Ishikawa (cell line): ENCODE measurements around the gene DDX4.

Experiments used
- CEBPB ChIP-seq: IDR thresholded peaks from 2 replicates; pipeline ENCODE4 v1.6.1; 2012
- CREB1 ChIP-seq: IDR thresholded peaks from 2 replicates; pipeline ENCODE4 v1.6.1; 2012; ENCODE audit warnings: low read depth
- EGR1 ChIP-seq: IDR thresholded peaks from 2 replicates; pipeline ENCODE4 v1.6.1; 2012
- EP300 ChIP-seq: IDR thresholded peaks from 2 replicates; pipeline ENCODE4 v1.6.1; 2012; ENCODE audit warnings: borderline replicate concordance
- FOXM1 ChIP-seq: IDR thresholded peaks from 2 replicates; pipeline ENCODE4 v1.6.1; 2012; ENCODE audit warnings: low read depth, borderline replicate concordance
- NFIC ChIP-seq: IDR thresholded peaks from 2 replicates; pipeline ENCODE4 v1.6.1; 2012
- RAD21 ChIP-seq: IDR thresholded peaks from 2 replicates; pipeline ENCODE4 v1.6.1; 2012; ENCODE audit warnings: low read depth
- TAF1 ChIP-seq: IDR thresholded peaks from 2 replicates; pipeline ENCODE4 v1.6.1; 2012; ENCODE audit warnings: low read depth, mild to moderate bottlenecking
- TCF12 ChIP-seq: IDR thresholded peaks from 2 replicates; pipeline ENCODE4 v1.6.1; 2012; ENCODE audit warnings: low read depth
- TEAD4 ChIP-seq: IDR thresholded peaks from 2 replicates; pipeline ENCODE4 v1.6.1; 2012
- YY1 ChIP-seq: IDR thresholded peaks from 2 replicates; pipeline ENCODE4 v1.6.1; 2012; ENCODE audit warnings: low read depth
- ZBTB7A ChIP-seq: IDR thresholded peaks from 2 replicates; pipeline ENCODE4 v1.6.1; 2012; ENCODE audit warnings: low read depth
- TF ChIP-seq, protein P1 (sequence below): IDR thresholded peaks from 2 replicates; pipeline ENCODE4 v1.6.1; 2012
- TF ChIP-seq, protein P2 (sequence below): IDR thresholded peaks from 2 replicates; pipeline ENCODE4 v1.6.1; 2012; ENCODE audit warnings: low read depth, mild to moderate bottlenecking
- TF ChIP-seq, protein P3 (sequence below): IDR thresholded peaks from 2 replicates; pipeline ENCODE4 v1.6.1; 2012

DDX4 gene

DNA sequence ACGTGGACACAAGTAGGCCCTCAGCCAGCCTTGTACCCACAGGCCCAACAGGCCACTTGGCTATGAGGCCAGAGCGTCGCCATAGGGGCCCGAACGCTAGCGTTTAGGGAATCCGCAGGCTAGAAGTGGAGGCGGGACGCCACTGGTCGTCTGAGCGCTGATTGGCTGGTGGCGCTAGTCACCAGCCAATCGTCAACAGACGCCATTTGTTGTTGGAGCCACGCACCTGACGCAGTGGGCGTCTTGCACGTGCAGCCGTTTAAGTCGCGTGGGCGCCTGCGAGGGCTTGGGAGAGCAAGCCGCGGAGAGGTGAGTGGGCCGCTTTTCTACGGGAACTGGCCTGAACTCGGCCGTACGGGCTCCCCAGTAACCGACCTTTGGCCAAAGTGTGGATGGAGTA lies at the start of gene DDX4:
Gene DDX4, plus strand, starts transcription at position 269 of the 400 bp plus-strand sequence. CDS start 903 bp downstream, outside the sequence.
- TF ChIP-seq, protein P1, sequence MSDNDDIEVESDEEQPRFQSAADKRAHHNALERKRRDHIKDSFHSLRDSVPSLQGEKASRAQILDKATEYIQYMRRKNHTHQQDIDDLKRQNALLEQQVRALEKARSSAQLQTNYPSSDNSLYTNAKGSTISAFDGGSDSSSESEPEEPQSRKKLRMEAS, result no peak
- no peak for TF ChIP-seq CREB1
- TF ChIP-seq CEBPB, result no peak
- TF ChIP-seq, protein P2, sequence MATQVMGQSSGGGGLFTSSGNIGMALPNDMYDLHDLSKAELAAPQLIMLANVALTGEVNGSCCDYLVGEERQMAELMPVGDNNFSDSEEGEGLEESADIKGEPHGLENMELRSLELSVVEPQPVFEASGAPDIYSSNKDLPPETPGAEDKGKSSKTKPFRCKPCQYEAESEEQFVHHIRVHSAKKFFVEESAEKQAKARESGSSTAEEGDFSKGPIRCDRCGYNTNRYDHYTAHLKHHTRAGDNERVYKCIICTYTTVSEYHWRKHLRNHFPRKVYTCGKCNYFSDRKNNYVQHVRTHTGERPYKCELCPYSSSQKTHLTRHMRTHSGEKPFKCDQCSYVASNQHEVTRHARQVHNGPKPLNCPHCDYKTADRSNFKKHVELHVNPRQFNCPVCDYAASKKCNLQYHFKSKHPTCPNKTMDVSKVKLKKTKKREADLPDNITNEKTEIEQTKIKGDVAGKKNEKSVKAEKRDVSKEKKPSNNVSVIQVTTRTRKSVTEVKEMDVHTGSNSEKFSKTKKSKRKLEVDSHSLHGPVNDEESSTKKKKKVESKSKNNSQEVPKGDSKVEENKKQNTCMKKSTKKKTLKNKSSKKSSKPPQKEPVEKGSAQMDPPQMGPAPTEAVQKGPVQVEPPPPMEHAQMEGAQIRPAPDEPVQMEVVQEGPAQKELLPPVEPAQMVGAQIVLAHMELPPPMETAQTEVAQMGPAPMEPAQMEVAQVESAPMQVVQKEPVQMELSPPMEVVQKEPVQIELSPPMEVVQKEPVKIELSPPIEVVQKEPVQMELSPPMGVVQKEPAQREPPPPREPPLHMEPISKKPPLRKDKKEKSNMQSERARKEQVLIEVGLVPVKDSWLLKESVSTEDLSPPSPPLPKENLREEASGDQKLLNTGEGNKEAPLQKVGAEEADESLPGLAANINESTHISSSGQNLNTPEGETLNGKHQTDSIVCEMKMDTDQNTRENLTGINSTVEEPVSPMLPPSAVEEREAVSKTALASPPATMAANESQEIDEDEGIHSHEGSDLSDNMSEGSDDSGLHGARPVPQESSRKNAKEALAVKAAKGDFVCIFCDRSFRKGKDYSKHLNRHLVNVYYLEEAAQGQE, result no peak
- TF ChIP-seq ZBTB7A, result no peak
- TF ChIP-seq TCF12, result no peak
- TF ChIP-seq EP300, result no peak
- TF ChIP-seq TEAD4, result no peak
- TF ChIP-seq, protein P3, sequence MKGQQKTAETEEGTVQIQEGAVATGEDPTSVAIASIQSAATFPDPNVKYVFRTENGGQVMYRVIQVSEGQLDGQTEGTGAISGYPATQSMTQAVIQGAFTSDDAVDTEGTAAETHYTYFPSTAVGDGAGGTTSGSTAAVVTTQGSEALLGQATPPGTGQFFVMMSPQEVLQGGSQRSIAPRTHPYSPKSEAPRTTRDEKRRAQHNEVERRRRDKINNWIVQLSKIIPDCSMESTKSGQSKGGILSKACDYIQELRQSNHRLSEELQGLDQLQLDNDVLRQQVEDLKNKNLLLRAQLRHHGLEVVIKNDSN, result no peak
- TF ChIP-seq RAD21, result no peak
- TF ChIP-seq FOXM1, result no peak
- TF ChIP-seq TAF1, result no peak
- no peak for TF ChIP-seq NFIC
- TF ChIP-seq EGR1, result no peak
- no peak for TF ChIP-seq YY1

DNA sequence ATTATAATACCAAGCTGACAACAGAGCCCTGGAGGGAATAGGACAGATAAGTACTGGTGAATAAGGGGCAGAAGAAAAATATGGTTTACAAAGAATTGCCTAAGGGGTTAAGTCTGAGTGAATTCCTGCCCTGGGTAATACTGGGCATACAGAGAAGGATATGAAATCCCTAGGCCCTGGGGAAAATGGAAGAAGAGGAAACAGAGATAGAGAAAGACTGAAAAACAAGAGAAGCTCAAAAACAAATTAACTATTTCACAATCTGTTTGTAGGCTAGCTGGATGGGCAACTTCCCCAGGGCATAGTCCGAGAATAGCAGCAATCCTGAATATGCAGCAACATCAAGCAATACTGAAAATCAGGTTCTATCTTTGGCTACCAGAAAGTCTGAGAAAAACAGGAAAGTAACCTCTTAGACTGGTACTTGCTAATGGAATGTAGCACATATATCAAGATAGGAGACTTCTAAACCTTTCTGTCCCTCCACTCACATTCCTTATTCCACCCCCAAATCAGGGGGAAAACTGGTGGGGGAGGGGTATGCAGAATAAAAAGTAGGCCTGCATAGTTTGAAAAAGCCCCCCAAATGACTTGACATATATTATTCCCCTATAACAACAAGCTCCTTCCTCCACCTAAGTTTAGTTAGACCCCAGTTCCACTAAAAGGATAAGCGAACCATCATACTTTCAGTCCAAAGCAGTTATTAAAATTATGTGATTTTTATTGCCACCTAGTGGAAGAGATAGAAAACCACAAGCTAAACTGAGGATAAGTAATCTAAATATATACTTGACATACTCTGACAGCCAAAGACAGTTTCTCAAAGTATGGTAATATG lies 46.4 kb upstream of the DDX4 start:
- TF ChIP-seq RAD21 (peak; percentile 62), TEAD4 (no peak)

DNA sequence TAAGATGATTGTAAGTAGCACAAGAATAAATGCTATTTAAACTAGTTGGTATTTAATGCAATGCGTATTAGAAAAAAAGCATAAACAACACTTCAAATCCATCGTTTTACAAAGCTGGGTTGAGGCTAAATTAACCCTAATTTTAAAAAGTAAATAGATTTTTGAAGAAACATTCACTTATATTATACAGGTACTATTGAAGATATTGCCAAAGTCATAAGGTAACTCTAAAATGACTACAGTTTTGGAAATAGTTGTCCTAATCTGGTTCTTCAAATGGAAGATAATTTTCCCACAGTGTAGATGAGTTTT lies 45.8 kb upstream of the DDX4 start:
- no peak for TF ChIP-seq NFIC
- TF ChIP-seq, protein P1, result no peak
- no peak for TF ChIP-seq RAD21
- no peak for TF ChIP-seq TEAD4
- no peak for TF ChIP-seq TAF1
- TF ChIP-seq EP300, result no peak
- no peak for TF ChIP-seq FOXM1
- TF ChIP-seq TCF12, result no peak
- TF ChIP-seq, protein P2, result no peak

DNA sequence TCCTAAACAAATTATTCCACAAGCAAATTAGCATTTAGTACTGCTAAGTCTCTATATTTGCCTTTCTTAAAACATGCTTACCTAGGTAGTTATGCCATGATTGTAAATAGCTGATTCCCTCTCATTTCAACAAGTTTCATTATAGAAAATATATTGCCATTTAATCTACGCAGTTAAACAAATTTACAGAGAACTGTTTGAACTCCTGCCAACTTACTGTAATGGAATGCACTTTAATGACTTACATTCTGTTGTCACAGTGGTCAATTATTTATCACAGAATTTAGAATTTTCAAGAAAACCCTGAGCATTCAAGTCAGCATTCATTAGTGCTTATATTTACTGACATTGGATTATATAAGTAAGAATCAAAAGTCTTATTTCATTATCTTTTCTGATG lies 45.4 kb upstream of the DDX4 start:
- TF ChIP-seq TCF12, result no peak
- no peak for TF ChIP-seq EGR1

DNA sequence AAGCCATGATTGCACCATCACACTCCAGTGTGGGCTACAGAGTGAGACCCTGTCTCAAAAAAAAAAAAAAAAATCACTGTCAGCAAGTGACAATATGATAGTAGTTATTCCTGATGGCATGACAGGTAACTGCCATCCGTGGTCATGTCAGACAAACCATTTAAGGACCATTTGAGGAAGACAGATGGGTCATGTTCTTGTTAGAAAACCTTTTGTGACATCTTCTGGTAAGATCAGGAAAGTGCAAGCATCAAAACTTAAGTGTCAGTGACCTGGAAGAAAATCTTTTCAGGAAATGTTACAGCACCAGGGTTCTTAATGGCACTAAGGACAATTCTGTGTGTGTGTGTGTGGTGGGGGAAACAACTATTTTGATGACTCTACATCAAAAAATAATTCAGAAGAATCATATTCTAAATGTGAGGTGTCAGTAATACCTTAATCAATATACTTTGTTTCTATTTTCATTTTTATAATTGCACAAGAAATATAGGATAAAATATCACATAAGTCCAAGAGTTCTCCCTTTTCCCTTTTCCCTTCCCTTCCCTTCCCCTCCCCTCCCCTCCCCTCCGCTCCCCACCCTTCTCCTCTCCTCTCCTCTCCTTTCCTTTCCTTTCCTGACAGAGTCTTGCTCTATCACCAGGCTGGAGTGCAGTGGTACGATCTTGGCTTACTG lies 43.6 kb upstream of the DDX4 start:
- TF ChIP-seq RAD21 (peak; percentile 51), TCF12 (no peak)

DNA sequence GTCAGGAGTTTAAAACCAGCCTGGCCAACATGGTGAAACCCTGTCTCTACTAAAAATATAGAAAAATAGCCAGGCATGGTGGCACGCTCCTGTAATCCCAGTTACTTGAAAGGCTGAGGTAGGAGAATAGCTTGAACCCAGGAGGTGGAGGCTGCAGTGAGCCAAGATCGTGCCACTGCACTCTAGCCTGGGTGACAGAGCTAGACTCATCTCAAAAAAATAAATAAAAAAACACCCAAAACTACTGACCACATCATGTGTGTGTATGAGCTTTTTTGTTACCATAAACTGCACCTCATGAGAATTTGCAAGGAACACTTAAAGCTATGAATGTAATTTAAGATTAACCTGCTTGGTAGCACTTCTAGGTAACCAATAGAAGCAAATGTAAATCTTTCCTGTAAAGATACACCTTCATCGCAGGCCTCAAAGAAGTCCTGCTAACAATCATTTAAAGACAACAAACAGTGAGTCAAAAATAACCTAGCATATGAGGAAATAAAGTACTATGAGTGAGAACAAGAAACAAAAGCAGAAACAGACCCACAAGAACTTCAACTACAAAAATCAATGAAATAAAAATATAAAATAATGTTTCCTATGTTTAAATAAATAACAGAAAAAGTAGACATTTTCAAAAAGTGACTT lies 38.7 kb upstream of the DDX4 start:
- TF ChIP-seq NFIC, result no peak
- TF ChIP-seq, protein P1, result no peak
- TF ChIP-seq EP300, result no peak
- TF ChIP-seq TCF12, result no peak
- TF ChIP-seq EGR1, result no peak
- no peak for TF ChIP-seq ZBTB7A
- TF ChIP-seq, protein P3, result no peak
- TF ChIP-seq YY1, result no peak
- no peak for TF ChIP-seq TAF1
- no peak for TF ChIP-seq CEBPB
- TF ChIP-seq TEAD4, result no peak
- TF ChIP-seq FOXM1, result no peak
- TF ChIP-seq, protein P2, result no peak
